WTC11 (cell line): ENCODE measurements around the gene MSH3. TPM values are rescaled to one million over a fixed set of nuclear protein-coding genes. Genes with fewer than 3 reads are reported as not detected.

Experiments used
- ATAC-seq: fragments of 200-7000 bp; cut with Tn5 transposase; 2 replicates; pipeline ENCODE4 v1.10.0; 2021; ENCODE audit warnings: mild to moderate bottlenecking, moderate library complexity
- CTCF ChIA-PET: fragments of 300-600 bp; sonication (Branson Sonifier 250); formaldehyde crosslinking; loops from one replicate; lab custom pipeline; 2021; ENCODE audit warnings: antibody characterized with exemption; lab: Charles Lee
- POLR2A ChIA-PET: fragments of 350-600 bp; sonication (Branson Sonifier 250); formaldehyde crosslinking; loops from one replicate; lab custom pipeline; 2021; ENCODE audit warnings: antibody characterized with exemption; lab: Charles Lee
- DNase-seq: peaks from one replicate; pipeline ENCODE4 v3.0.0; 2021; ENCODE audit warnings: low spot score
- H3K27ac Mint-ChIP-seq: 2 replicates; pipeline ENCODE4 v1.8.0; 2021; ENCODE audit warnings: mixed read lengths
- H3K27me3 Mint-ChIP-seq: 2 replicates; pipeline ENCODE4 v1.8.0; 2021; ENCODE audit warnings: low read depth, mild to moderate bottlenecking, moderate library complexity, mixed read lengths
- H3K36me3 Mint-ChIP-seq: 2 replicates; pipeline ENCODE4 v1.8.0; 2021; ENCODE audit warnings: mixed read lengths
- H3K4me1 Mint-ChIP-seq: 2 replicates; pipeline ENCODE4 v1.8.0; 2022; ENCODE audit warnings: mixed read lengths
- H3K4me3 Mint-ChIP-seq: 2 replicates; pipeline ENCODE4 v1.8.0; 2021; ENCODE audit warnings: mild to moderate bottlenecking, moderate library complexity, mixed read lengths
- H3K9me3 Mint-ChIP-seq: 2 replicates; pipeline ENCODE4 v1.8.0; 2021; ENCODE audit warnings: mixed read lengths
- EMX1 ChIP-seq: fragments of 250-450 bp; sonication (Bioruptor Pico); IDR thresholded peaks from 2 replicates; pipeline ENCODE4 v1.8.0; 2021; ENCODE audit warnings: mild to moderate bottlenecking
- ETV6 ChIP-seq: sonication (generic); formaldehyde crosslinking; IDR thresholded peaks from 2 replicates; pipeline ENCODE4 v1.8.1; 2022; ENCODE audit warnings: mild to moderate bottlenecking, missing genetic modification reagents
- FOXJ3 ChIP-seq: sonication (generic); formaldehyde crosslinking; IDR thresholded peaks from 2 replicates; pipeline ENCODE4 v1.9.0; 2021; ENCODE audit warnings: missing genetic modification reagents, mild to moderate bottlenecking, borderline replicate concordance
- FOXK1 ChIP-seq: sonication (generic); formaldehyde crosslinking; IDR thresholded peaks from 2 replicates; pipeline ENCODE4 v1.8.0; 2022; ENCODE audit warnings: mild to moderate bottlenecking, moderate library complexity, missing genetic modification reagents
- IRF2 ChIP-seq: sonication (generic); formaldehyde crosslinking; IDR thresholded peaks from 2 replicates; pipeline ENCODE4 v1.8.0; 2022; ENCODE audit warnings: low read depth, missing genetic modification reagents, borderline replicate concordance
- JAZF1 ChIP-seq: fragments of 250-450 bp; sonication (Bioruptor Pico); IDR thresholded peaks from 2 replicates; pipeline ENCODE4 v1.9.0; 2021; ENCODE audit warnings: moderate library complexity, mild to moderate bottlenecking, inconsistent platforms
- MYBL2 ChIP-seq: sonication (generic); formaldehyde crosslinking; IDR thresholded peaks from 2 replicates; pipeline ENCODE4 v1.8.1; 2023; ENCODE audit warnings: mild to moderate bottlenecking, moderate library complexity, missing genetic modification reagents
- OVOL2 ChIP-seq: fragments of 250-450 bp; sonication (Bioruptor Pico); IDR thresholded peaks from 2 replicates; pipeline ENCODE4 v1.9.0; 2021; ENCODE audit warnings: mild to moderate bottlenecking, borderline replicate concordance
- SMAD4 ChIP-seq: sonication (generic); formaldehyde crosslinking; IDR thresholded peaks from 2 replicates; pipeline ENCODE4 v1.8.0; 2022; ENCODE audit warnings: mild to moderate bottlenecking, missing genetic modification reagents
- TEAD4 ChIP-seq: sonication (generic); formaldehyde crosslinking; IDR thresholded peaks from 2 replicates; pipeline ENCODE4 v1.8.0; 2022; ENCODE audit warnings: mild to moderate bottlenecking, missing genetic modification reagents
- ZNF121 ChIP-seq: sonication (generic); formaldehyde crosslinking; IDR thresholded peaks from 2 replicates; pipeline ENCODE4 v1.8.0; 2023; ENCODE audit warnings: missing genetic modification reagents
- ZNF317 ChIP-seq: sonication (generic); formaldehyde crosslinking; IDR thresholded peaks from 2 replicates; pipeline ENCODE4 v1.8.1; 2023; ENCODE audit warnings: low read depth, mild to moderate bottlenecking, moderate library complexity, missing genetic modification reagents, borderline replicate concordance
- total RNA-seq: library from RNA; stranded (reverse); gene quantifications from 3 replicates; pipeline ENCODE4 v1.2.3, GENCODE V29; 2021
- TF ChIP-seq, protein P1 (sequence below): sonication (generic); formaldehyde crosslinking; IDR thresholded peaks from 2 replicates; pipeline ENCODE4 v1.8.0; 2023; ENCODE audit warnings: missing genetic modification reagents, mild to moderate bottlenecking, borderline replicate concordance
- TF ChIP-seq, protein P2 (sequence below): sonication (generic); formaldehyde crosslinking; IDR thresholded peaks from 2 replicates; pipeline ENCODE4 v1.8.1; 2022; ENCODE audit warnings: mild to moderate bottlenecking, moderate library complexity, missing genetic modification reagents
- TF ChIP-seq, protein P3 (sequence below): fragments of 250-450 bp; sonication (Bioruptor Pico); conservative IDR thresholded peaks from 2 replicates; pipeline ENCODE4 v1.9.0; 2021; ENCODE audit warnings: mild to moderate bottlenecking
- TF ChIP-seq, protein P4 (sequence below): sonication (generic); formaldehyde crosslinking; conservative IDR thresholded peaks from 2 replicates; pipeline ENCODE4 v1.8.1; 2022; ENCODE audit warnings: mild to moderate bottlenecking, missing genetic modification reagents
- TF ChIP-seq, protein P5 (sequence below): sonication (generic); formaldehyde crosslinking; IDR thresholded peaks from 2 replicates; pipeline ENCODE4 v1.8.0; 2023; ENCODE audit warnings: mild to moderate bottlenecking, missing genetic modification reagents
- TF ChIP-seq, protein P6 (sequence below): sonication (generic); formaldehyde crosslinking; conservative IDR thresholded peaks from 2 replicates; pipeline ENCODE4 v1.8.1; 2023; ENCODE audit warnings: mild to moderate bottlenecking, low read depth, missing genetic modification reagents, moderate library complexity
- TF ChIP-seq, protein P7 (sequence below): sonication (generic); formaldehyde crosslinking; IDR thresholded peaks from 2 replicates; pipeline ENCODE4 v1.8.1; 2022; ENCODE audit warnings: mild to moderate bottlenecking, missing genetic modification reagents, moderate library complexity, borderline replicate concordance

Gene MSH3
- total RNA-seq, 1 experiment from 2014 or later: 14.6 TPM

DNA sequence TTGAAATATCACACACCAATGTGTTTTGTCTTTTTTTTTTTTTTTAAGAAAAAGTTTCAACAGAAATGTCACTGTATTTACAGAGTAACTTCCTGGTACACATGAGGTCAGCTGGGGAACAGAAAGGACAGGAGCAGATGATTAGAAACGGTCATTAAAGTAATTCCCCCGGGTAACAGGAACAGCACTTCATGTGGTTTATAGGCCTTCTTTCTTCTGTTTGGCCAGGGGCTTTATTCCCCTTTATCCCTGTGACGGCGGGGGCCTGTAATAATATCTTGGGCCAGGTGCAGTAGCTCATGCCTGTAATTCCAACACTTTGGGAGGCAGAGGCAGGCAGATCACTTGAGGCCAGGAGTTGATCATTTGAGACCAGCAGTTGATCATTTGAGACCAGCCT is 30.5 kb upstream of the MSH3 start:
- TF ChIP-seq, protein P1, sequence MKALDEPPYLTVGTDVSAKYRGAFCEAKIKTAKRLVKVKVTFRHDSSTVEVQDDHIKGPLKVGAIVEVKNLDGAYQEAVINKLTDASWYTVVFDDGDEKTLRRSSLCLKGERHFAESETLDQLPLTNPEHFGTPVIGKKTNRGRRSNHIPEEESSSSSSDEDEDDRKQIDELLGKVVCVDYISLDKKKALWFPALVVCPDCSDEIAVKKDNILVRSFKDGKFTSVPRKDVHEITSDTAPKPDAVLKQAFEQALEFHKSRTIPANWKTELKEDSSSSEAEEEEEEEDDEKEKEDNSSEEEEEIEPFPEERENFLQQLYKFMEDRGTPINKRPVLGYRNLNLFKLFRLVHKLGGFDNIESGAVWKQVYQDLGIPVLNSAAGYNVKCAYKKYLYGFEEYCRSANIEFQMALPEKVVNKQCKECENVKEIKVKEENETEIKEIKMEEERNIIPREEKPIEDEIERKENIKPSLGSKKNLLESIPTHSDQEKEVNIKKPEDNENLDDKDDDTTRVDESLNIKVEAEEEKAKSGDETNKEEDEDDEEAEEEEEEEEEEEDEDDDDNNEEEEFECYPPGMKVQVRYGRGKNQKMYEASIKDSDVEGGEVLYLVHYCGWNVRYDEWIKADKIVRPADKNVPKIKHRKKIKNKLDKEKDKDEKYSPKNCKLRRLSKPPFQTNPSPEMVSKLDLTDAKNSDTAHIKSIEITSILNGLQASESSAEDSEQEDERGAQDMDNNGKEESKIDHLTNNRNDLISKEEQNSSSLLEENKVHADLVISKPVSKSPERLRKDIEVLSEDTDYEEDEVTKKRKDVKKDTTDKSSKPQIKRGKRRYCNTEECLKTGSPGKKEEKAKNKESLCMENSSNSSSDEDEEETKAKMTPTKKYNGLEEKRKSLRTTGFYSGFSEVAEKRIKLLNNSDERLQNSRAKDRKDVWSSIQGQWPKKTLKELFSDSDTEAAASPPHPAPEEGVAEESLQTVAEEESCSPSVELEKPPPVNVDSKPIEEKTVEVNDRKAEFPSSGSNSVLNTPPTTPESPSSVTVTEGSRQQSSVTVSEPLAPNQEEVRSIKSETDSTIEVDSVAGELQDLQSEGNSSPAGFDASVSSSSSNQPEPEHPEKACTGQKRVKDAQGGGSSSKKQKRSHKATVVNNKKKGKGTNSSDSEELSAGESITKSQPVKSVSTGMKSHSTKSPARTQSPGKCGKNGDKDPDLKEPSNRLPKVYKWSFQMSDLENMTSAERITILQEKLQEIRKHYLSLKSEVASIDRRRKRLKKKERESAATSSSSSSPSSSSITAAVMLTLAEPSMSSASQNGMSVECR (CRISPR knock-in tag): no peak
- TF ChIP-seq, protein P2, sequence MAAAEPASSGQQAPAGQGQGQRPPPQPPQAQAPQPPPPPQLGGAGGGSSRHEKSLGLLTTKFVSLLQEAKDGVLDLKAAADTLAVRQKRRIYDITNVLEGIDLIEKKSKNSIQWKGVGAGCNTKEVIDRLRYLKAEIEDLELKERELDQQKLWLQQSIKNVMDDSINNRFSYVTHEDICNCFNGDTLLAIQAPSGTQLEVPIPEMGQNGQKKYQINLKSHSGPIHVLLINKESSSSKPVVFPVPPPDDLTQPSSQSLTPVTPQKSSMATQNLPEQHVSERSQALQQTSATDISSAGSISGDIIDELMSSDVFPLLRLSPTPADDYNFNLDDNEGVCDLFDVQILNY: no peak
- no peak for TF ChIP-seq IRF2
- Mint-ChIP-seq H3K36me3 (0 out of 2 replicates have a peak, but pooled peaks cover 3% of the 10 kb centered on the region), H3K27ac (no peak overlapping the region), H3K27me3 (no peaks in the 10 kb centered on the region), H3K4me1 (no peaks in the 10 kb centered on the region), H3K9me3 (no peaks in the 10 kb centered on the region), H3K4me3 (no peak overlapping the region)
- ChIA-PET POLR2A (interaction anchor here (0.5 to 0.6 kb wide), 2 partner anchors 148 to 1402 kb away, joined by 3 read pairs; no protein-coding TSS in a partner anchor), CTCF (interaction anchor here (0.9 kb wide), 1 partner anchor 280 kb away, joined by 3 read pairs; no protein-coding TSS in a partner anchor)
- no peak for DNase-seq
- no peak for ATAC-seq

DNA sequence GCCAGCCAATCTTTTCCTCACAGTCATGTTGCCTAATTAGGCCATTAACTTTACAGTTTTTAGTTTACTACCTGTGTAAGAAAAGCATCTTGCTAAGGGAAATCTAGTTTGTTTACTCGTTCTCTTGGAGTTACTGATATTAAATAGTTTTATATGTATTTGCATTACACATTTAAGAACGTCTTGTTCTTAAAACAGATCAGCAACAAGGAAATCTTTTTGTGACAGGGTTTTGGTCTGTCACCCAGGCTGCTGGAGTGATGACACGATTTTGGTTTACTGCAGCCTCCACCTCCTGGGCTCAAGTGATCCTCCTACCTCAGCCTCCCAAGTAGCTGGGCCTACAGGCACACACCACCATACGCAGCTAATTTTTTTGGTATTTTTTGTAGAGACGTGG is 29.2 kb upstream of the MSH3 start:
- Mint-ChIP-seq H3K36me3 (peaks cover 12% of the 10 kb centered on the region), H3K4me1 (no peaks in the 10 kb centered on the region), H3K4me3 (no peak overlapping the region), H3K9me3 (no peaks in the 10 kb centered on the region), H3K27ac (no peak overlapping the region), H3K27me3 (no peaks in the 10 kb centered on the region)
- ATAC-seq (no peak), DNase-seq (no peak)
- POLR2A ChIA-PET: no interaction called here
- CTCF ChIA-PET: no interaction called here
- TF ChIP-seq, protein P2: no peak
- TF ChIP-seq, protein P3, sequence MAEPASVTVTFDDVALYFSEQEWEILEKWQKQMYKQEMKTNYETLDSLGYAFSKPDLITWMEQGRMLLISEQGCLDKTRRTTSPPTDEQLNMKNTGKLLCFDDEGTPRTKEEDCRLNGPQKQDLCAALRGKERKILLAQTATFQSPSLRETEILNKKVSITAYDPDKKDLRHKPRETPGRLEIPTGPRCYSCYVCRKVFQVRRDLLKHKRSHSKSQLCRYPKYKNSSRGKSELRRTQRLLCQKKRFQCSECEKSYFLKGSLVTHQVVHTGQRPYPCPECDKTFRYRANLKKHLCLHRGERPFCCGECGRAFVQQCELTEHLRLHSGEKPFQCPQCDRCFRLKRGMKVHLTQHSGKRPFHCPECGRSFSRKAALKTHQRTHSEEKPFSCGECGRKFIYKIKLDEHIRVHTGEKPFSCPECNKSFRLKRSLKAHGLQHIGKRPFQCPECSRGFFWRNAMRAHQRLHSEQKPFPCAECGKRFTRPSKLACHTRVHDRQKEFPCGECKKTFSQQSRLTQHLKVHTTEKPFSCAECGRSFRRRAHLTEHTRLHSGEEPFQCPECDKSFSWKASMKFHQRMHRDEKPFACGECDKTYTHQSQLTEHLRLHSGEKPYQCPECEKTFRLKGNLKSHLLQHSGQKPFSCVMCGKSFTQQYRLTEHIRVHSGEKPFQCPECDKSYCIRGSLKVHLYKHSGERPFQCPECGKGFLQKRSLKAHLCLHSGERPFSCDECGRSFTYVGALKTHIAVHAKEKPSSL (CRISPR knock-in tag): no peak
- TF ChIP-seq, protein P4, sequence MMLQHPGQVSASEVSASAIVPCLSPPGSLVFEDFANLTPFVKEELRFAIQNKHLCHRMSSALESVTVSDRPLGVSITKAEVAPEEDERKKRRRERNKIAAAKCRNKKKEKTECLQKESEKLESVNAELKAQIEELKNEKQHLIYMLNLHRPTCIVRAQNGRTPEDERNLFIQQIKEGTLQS (CRISPR knock-in tag): no peak
- TF ChIP-seq ZNF317 (no peak), JAZF1 (CRISPR knock-in tag) (no peak), FOXK1 (CRISPR knock-in tag) (no peak), ETV6 (CRISPR knock-in tag) (no peak), ZNF121 (no peak), FOXJ3 (no peak), OVOL2 (CRISPR knock-in tag) (no peak), SMAD4 (CRISPR knock-in tag) (no peak), TEAD4 (CRISPR knock-in tag) (no peak), MYBL2 (CRISPR knock-in tag) (no peak), EMX1 (CRISPR knock-in tag) (no peak)
- TF ChIP-seq, protein P5, sequence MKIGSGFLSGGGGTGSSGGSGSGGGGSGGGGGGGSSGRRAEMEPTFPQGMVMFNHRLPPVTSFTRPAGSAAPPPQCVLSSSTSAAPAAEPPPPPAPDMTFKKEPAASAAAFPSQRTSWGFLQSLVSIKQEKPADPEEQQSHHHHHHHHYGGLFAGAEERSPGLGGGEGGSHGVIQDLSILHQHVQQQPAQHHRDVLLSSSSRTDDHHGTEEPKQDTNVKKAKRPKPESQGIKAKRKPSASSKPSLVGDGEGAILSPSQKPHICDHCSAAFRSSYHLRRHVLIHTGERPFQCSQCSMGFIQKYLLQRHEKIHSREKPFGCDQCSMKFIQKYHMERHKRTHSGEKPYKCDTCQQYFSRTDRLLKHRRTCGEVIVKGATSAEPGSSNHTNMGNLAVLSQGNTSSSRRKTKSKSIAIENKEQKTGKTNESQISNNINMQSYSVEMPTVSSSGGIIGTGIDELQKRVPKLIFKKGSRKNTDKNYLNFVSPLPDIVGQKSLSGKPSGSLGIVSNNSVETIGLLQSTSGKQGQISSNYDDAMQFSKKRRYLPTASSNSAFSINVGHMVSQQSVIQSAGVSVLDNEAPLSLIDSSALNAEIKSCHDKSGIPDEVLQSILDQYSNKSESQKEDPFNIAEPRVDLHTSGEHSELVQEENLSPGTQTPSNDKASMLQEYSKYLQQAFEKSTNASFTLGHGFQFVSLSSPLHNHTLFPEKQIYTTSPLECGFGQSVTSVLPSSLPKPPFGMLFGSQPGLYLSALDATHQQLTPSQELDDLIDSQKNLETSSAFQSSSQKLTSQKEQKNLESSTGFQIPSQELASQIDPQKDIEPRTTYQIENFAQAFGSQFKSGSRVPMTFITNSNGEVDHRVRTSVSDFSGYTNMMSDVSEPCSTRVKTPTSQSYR (CRISPR knock-in tag): no peak
- TF ChIP-seq, protein P6, sequence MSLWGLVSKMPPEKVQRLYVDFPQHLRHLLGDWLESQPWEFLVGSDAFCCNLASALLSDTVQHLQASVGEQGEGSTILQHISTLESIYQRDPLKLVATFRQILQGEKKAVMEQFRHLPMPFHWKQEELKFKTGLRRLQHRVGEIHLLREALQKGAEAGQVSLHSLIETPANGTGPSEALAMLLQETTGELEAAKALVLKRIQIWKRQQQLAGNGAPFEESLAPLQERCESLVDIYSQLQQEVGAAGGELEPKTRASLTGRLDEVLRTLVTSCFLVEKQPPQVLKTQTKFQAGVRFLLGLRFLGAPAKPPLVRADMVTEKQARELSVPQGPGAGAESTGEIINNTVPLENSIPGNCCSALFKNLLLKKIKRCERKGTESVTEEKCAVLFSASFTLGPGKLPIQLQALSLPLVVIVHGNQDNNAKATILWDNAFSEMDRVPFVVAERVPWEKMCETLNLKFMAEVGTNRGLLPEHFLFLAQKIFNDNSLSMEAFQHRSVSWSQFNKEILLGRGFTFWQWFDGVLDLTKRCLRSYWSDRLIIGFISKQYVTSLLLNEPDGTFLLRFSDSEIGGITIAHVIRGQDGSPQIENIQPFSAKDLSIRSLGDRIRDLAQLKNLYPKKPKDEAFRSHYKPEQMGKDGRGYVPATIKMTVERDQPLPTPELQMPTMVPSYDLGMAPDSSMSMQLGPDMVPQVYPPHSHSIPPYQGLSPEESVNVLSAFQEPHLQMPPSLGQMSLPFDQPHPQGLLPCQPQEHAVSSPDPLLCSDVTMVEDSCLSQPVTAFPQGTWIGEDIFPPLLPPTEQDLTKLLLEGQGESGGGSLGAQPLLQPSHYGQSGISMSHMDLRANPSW (CRISPR knock-in tag): no peak
- TF ChIP-seq, protein P7, sequence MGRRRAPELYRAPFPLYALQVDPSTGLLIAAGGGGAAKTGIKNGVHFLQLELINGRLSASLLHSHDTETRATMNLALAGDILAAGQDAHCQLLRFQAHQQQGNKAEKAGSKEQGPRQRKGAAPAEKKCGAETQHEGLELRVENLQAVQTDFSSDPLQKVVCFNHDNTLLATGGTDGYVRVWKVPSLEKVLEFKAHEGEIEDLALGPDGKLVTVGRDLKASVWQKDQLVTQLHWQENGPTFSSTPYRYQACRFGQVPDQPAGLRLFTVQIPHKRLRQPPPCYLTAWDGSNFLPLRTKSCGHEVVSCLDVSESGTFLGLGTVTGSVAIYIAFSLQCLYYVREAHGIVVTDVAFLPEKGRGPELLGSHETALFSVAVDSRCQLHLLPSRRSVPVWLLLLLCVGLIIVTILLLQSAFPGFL (CRISPR knock-in tag): no peak
